ENCODE data around the gene SKIDA1. TPM values are rescaled to one million over a fixed set of nuclear protein-coding genes. Genes with fewer than 3 reads are reported as not detected.
A peak's percentile ranks its signal among the peaks of the same experiment; 100 is the strongest.

The SKIDA1 gene
- total RNA-seq, 1 experiment from 2014 or later = 9.4 TPM

DNA sequence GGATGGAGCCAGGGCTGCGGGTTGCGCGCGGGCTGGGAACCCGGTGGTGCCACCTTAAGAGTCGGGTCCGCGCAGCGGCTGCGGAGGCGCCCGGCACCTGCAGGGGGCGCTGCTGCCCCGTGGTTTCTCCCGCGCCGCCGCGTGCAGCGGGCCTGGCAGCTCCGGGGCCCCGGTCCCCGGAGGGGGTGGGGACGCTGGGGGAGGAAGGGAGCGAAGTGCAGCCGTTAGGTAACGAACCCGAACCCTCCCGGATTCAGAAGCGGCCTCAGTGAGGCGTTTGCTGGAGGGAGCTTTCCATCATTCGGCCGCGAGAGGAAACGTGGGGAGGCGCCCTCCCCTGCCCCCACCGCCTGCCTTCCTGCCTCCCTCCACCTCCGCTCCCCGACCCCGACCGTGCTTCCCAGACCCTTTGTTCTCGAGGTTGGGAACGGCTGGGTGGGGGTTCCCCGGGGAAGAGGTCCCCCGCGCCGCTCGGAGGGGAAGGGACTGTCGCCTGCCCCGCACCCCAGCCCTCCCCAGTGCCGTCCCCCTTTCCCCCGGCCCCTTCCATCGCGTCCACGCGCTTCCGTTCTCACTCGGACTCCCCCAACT lies 29.6 kb downstream of the SKIDA1 start (continued):
- TF ChIP-seq, protein P1, sequence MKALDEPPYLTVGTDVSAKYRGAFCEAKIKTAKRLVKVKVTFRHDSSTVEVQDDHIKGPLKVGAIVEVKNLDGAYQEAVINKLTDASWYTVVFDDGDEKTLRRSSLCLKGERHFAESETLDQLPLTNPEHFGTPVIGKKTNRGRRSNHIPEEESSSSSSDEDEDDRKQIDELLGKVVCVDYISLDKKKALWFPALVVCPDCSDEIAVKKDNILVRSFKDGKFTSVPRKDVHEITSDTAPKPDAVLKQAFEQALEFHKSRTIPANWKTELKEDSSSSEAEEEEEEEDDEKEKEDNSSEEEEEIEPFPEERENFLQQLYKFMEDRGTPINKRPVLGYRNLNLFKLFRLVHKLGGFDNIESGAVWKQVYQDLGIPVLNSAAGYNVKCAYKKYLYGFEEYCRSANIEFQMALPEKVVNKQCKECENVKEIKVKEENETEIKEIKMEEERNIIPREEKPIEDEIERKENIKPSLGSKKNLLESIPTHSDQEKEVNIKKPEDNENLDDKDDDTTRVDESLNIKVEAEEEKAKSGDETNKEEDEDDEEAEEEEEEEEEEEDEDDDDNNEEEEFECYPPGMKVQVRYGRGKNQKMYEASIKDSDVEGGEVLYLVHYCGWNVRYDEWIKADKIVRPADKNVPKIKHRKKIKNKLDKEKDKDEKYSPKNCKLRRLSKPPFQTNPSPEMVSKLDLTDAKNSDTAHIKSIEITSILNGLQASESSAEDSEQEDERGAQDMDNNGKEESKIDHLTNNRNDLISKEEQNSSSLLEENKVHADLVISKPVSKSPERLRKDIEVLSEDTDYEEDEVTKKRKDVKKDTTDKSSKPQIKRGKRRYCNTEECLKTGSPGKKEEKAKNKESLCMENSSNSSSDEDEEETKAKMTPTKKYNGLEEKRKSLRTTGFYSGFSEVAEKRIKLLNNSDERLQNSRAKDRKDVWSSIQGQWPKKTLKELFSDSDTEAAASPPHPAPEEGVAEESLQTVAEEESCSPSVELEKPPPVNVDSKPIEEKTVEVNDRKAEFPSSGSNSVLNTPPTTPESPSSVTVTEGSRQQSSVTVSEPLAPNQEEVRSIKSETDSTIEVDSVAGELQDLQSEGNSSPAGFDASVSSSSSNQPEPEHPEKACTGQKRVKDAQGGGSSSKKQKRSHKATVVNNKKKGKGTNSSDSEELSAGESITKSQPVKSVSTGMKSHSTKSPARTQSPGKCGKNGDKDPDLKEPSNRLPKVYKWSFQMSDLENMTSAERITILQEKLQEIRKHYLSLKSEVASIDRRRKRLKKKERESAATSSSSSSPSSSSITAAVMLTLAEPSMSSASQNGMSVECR (CRISPR knock-in tag; IDR thresholded peaks at IDR 0.05; ENCODE audit: borderline replicate concordance) = peak; percentile 67; the same call in 1 of the 2 replicates
- TF ChIP-seq, protein P2, sequence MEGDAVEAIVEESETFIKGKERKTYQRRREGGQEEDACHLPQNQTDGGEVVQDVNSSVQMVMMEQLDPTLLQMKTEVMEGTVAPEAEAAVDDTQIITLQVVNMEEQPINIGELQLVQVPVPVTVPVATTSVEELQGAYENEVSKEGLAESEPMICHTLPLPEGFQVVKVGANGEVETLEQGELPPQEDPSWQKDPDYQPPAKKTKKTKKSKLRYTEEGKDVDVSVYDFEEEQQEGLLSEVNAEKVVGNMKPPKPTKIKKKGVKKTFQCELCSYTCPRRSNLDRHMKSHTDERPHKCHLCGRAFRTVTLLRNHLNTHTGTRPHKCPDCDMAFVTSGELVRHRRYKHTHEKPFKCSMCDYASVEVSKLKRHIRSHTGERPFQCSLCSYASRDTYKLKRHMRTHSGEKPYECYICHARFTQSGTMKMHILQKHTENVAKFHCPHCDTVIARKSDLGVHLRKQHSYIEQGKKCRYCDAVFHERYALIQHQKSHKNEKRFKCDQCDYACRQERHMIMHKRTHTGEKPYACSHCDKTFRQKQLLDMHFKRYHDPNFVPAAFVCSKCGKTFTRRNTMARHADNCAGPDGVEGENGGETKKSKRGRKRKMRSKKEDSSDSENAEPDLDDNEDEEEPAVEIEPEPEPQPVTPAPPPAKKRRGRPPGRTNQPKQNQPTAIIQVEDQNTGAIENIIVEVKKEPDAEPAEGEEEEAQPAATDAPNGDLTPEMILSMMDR (IDR thresholded peaks at IDR 0.05) = peak; percentile 99
- TF ChIP-seq ZNF138 (CRISPR knock-in tag; conservative IDR thresholded peaks at IDR 0.05) (0 out of 2 replicates have a peak, but pooled peaks have one; percentile 86), ZNF232 (CRISPR knock-in tag; IDR thresholded peaks at IDR 0.05) (no peak), TEAD4 (CRISPR knock-in tag; IDR thresholded peaks at IDR 0.05) (no peak; the same call in 1 of the 2 replicates), ZNF396 (CRISPR knock-in tag; IDR thresholded peaks at IDR 0.05; ENCODE audit: borderline replicate concordance) (no peak), ATF1 (CRISPR knock-in tag; IDR thresholded peaks at IDR 0.05) (no peak), CREB1 (CRISPR knock-in tag; IDR thresholded peaks at IDR 0.05) (no peak), KAT7 (CRISPR knock-in tag; IDR thresholded peaks at IDR 0.05; ENCODE audit: borderline replicate concordance) (peak; percentile 18; the same call in 1 of the 2 replicates), ZNF121 (CRISPR knock-in tag; IDR thresholded peaks at IDR 0.05) (peak; percentile 15; the same call in 1 of the 2 replicates), NFATC4 (CRISPR knock-in tag; IDR thresholded peaks at IDR 0.05) (no peak), NFYB (CRISPR knock-in tag; conservative IDR thresholded peaks at IDR 0.05; ENCODE audit: low read depth) (no peak), FOXK1 (CRISPR knock-in tag; IDR thresholded peaks at IDR 0.05) (0 out of 2 replicates have a peak, but pooled peaks have one; percentile 71), ZNF317 (CRISPR knock-in tag; IDR thresholded peaks at IDR 0.05; ENCODE audit: borderline replicate concordance, low read depth) (no peak), ZNF423 (CRISPR knock-in tag; IDR thresholded peaks at IDR 0.05) (peak; percentile 36; the same call in 1 of the 2 replicates), PRRX2 (CRISPR knock-in tag; IDR thresholded peaks at IDR 0.05) (no peak; the same call in 1 of the 2 replicates), ZNF263 (CRISPR knock-in tag; IDR thresholded peaks at IDR 0.05; ENCODE audit: low read depth) (0 out of 2 replicates have a peak, but pooled peaks have one; percentile 13), SP1 (CRISPR knock-in tag; conservative IDR thresholded peaks at IDR 0.05) (peak; percentile 80), NFE2L1 (CRISPR knock-in tag; IDR thresholded peaks at IDR 0.05) (0 out of 2 replicates have a peak, but pooled peaks have one; percentile 43), EMX1 (CRISPR knock-in tag; IDR thresholded peaks at IDR 0.05) (peak; percentile 44; the same call in 1 of the 2 replicates), SMAD3 (CRISPR knock-in tag; IDR thresholded peaks at IDR 0.05; ENCODE audit: borderline replicate concordance) (no peak)
- TF ChIP-seq, protein P3, sequence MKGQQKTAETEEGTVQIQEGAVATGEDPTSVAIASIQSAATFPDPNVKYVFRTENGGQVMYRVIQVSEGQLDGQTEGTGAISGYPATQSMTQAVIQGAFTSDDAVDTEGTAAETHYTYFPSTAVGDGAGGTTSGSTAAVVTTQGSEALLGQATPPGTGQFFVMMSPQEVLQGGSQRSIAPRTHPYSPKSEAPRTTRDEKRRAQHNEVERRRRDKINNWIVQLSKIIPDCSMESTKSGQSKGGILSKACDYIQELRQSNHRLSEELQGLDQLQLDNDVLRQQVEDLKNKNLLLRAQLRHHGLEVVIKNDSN (CRISPR knock-in tag; IDR thresholded peaks at IDR 0.05) = no peak; the same call in 1 of the 2 replicates
- TF ChIP-seq, protein P4, sequence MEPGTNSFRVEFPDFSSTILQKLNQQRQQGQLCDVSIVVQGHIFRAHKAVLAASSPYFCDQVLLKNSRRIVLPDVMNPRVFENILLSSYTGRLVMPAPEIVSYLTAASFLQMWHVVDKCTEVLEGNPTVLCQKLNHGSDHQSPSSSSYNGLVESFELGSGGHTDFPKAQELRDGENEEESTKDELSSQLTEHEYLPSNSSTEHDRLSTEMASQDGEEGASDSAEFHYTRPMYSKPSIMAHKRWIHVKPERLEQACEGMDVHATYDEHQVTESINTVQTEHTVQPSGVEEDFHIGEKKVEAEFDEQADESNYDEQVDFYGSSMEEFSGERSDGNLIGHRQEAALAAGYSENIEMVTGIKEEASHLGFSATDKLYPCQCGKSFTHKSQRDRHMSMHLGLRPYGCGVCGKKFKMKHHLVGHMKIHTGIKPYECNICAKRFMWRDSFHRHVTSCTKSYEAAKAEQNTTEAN (CRISPR knock-in tag; IDR thresholded peaks at IDR 0.05) = peak; percentile 71; the same call in 1 of the 2 replicates
- TF ChIP-seq, protein P5, sequence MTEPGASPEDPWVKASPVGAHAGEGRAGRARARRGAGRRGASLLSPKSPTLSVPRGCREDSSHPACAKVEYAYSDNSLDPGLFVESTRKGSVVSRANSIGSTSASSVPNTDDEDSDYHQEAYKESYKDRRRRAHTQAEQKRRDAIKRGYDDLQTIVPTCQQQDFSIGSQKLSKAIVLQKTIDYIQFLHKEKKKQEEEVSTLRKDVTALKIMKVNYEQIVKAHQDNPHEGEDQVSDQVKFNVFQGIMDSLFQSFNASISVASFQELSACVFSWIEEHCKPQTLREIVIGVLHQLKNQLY (CRISPR knock-in tag; IDR thresholded peaks at IDR 0.05) = peak; percentile 2; the same call in 1 of the 2 replicates
- TF ChIP-seq, protein P6, sequence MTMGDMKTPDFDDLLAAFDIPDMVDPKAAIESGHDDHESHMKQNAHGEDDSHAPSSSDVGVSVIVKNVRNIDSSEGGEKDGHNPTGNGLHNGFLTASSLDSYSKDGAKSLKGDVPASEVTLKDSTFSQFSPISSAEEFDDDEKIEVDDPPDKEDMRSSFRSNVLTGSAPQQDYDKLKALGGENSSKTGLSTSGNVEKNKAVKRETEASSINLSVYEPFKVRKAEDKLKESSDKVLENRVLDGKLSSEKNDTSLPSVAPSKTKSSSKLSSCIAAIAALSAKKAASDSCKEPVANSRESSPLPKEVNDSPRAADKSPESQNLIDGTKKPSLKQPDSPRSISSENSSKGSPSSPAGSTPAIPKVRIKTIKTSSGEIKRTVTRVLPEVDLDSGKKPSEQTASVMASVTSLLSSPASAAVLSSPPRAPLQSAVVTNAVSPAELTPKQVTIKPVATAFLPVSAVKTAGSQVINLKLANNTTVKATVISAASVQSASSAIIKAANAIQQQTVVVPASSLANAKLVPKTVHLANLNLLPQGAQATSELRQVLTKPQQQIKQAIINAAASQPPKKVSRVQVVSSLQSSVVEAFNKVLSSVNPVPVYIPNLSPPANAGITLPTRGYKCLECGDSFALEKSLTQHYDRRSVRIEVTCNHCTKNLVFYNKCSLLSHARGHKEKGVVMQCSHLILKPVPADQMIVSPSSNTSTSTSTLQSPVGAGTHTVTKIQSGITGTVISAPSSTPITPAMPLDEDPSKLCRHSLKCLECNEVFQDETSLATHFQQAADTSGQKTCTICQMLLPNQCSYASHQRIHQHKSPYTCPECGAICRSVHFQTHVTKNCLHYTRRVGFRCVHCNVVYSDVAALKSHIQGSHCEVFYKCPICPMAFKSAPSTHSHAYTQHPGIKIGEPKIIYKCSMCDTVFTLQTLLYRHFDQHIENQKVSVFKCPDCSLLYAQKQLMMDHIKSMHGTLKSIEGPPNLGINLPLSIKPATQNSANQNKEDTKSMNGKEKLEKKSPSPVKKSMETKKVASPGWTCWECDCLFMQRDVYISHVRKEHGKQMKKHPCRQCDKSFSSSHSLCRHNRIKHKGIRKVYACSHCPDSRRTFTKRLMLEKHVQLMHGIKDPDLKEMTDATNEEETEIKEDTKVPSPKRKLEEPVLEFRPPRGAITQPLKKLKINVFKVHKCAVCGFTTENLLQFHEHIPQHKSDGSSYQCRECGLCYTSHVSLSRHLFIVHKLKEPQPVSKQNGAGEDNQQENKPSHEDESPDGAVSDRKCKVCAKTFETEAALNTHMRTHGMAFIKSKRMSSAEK (CRISPR knock-in tag; IDR thresholded peaks at IDR 0.05; ENCODE audit: borderline replicate concordance) = no peak
- TF ChIP-seq, protein P7, sequence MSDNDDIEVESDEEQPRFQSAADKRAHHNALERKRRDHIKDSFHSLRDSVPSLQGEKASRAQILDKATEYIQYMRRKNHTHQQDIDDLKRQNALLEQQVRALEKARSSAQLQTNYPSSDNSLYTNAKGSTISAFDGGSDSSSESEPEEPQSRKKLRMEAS (CRISPR knock-in tag; IDR thresholded peaks at IDR 0.05) = peak; percentile 88
